Smooth muscle cell of the brain vasculature (primary cell): ENCODE results near the gene SCP2.

Experiments
- DNase-seq: peaks from one replicate; pipeline ENCODE4 v3.0.0-alpha.2; 2012; ENCODE audit warnings: low read depth, low spot score

Gene SCP2

GRCh38 chr1:53037159-53037558, 110.1 kb downstream of the SCP2 start:
- DNase-seq = no peak

- DNase-seq = no peak
Observed at GRCh38 chr1:53038566-53038965, 111.5 kb downstream of the SCP2 start.

GRCh38 chr1:53043271-53043670, 116.2 kb downstream of the SCP2 start:
- DNase-seq = no peak

GRCh38 chr1:53044926-53045325, 117.8 kb downstream of the SCP2 start:
- no peak for DNase-seq

- DNase-seq = peak; percentile 67
Observed at GRCh38 chr1:53046930-53047329, 119.9 kb downstream of the SCP2 start.

GRCh38 chr1:53047737-53048736, 121.0 kb downstream of the SCP2 start:
- no peak for DNase-seq

- DNase-seq = no peak
Observed at GRCh38 chr1:53048960-53049573, 122.0 kb downstream of the SCP2 start.

GRCh38 chr1:53049574-53049967, 122.5 kb downstream of the SCP2 start:
- no peak for DNase-seq

GRCh38 chr1:53050310-53050709, 123.2 kb downstream of the SCP2 start:
- no peak for DNase-seq

GRCh38 chr1:53051676-53052075, 124.6 kb downstream of the SCP2 start:
- no peak for DNase-seq

GRCh38 chr1:53057127-53057526, 130.1 kb downstream of the SCP2 start:
- DNase-seq = no peak

GRCh38 chr1:53060579-53060978, 133.5 kb downstream of the SCP2 start:
- DNase-seq = no peak

- DNase-seq = no peak
Observed at GRCh38 chr1:53061123-53061858, 134.2 kb downstream of the SCP2 start.

- DNase-seq = no peak
Observed at GRCh38 chr1:53061859-53062707, 135.0 kb downstream of the SCP2 start, which contains the start of gene PODN. Gene PODN (plus strand): TSS chr1:53062213. CDS start chr1:53069856, 7,643 bp downstream.

- no peak for DNase-seq
Observed at GRCh38 chr1:53062708-53063591, 135.9 kb downstream of the SCP2 start.

GRCh38 chr1:53063744-53064515, 136.9 kb downstream of the SCP2 start:
- no peak for DNase-seq

GRCh38 chr1:53065391-53065790, 138.3 kb downstream of the SCP2 start:
- no peak for DNase-seq

- DNase-seq = no peak
Observed at GRCh38 chr1:53066488-53066887, 139.4 kb downstream of the SCP2 start.
